Peyer's patch (tissue), 4 donors: ENCODE results near the gene MRPS16. TPM values are rescaled to one million over a fixed set of nuclear protein-coding genes. Genes with fewer than 3 reads are reported as not detected.

Experiments used
- DNase-seq, 3 donors: peaks; one replicate each; pipeline ENCODE4 v3.0.0-alpha.2; 2017 to 2019
- H3K27ac ChIP-seq, 4 donors: fragments of 200-600 bp; sonication (generic); one replicate each; pipeline ENCODE4 v1.5.1; 2016 to 2019
- H3K27me3 ChIP-seq, 2 donors: fragments of 200-600 bp; sonication (generic); one replicate each; pipeline ENCODE4 v1.5.1; 2019
- H3K36me3 ChIP-seq, 3 donors: fragments of 200-600 bp; sonication (generic); one replicate each; pipeline ENCODE4 v1.5.1; 2016 to 2019
- H3K4me1 ChIP-seq, 4 donors: fragments of 200-600 bp; sonication (generic); one replicate each; pipeline ENCODE4 v1.5.1; 2016 to 2019
- H3K4me3 ChIP-seq, 4 donors: fragments of 200-600 bp; sonication (generic); 1 replicate in 3 of 4; 2 replicates in 1 of 4; pipeline ENCODE4 v1.5.1; 2016 to 2019; ENCODE audit warnings: mild to moderate bottlenecking in 1 of 4
- H3K9me3 ChIP-seq, 4 donors: fragments of 200-600 bp; sonication (generic); one replicate each; pipeline ENCODE4 v1.5.1; 2016 to 2019; ENCODE audit warnings: mild to moderate bottlenecking in 1 of 4
- CTCF ChIP-seq, 6 experiments: fragments of 450-650 bp in 4 of 6; fragments of 200-600 bp in 2 of 6; sonication (generic) in 1 of 6; IDR thresholded peaks; one replicate each; pipeline ENCODE4 v1.5.1; 2017 to 2019; ENCODE audit warnings: antibody characterized with exemption in 6 of 6, mild to moderate bottlenecking in 3 of 6, moderate library complexity in 1 of 6
- POLR2A ChIP-seq, 2 donors: fragments of 450-650 bp; IDR thresholded peaks; one replicate each; pipeline ENCODE4 v1.5.1; 2017; ENCODE audit warnings: antibody characterized with exemption in 2 of 2, mild to moderate bottlenecking in 2 of 2, moderate library complexity in 2 of 2
- small RNA-seq, 2 donors: library from RNA; depleted of rRNA; stranded (forward); fragments of <200 nt; gene quantifications; one replicate each; pipeline ENCODE3, GENCODE V24; 2016
- total RNA-seq, 4 donors: library from RNA; depleted of rRNA; stranded (reverse); fragments of >200 nt; gene quantifications; one replicate each; pipeline ENCODE4 v1.1.0, GENCODE V29; 2016

MRPS16 gene
- total RNA-seq, 4 donors from 2014 or later: 39.8 to 69.3 (median 40.1) TPM

- no peak for TF ChIP-seq POLR2A (IDR thresholded peaks at IDR 0.05)
- no peak for TF ChIP-seq CTCF (IDR thresholded peaks at IDR 0.05)
- Histone ChIP-seq H3K36me3 (peaks cover 0 to 11% (median 0%) of the 10 kb centered on the region in 3 donors), H3K4me1 (no peaks in the 10 kb centered on the region), H3K27me3 (no peaks in the 10 kb centered on the region), H3K27ac (no peak overlapping the region), H3K4me3 (no peak overlapping the region), H3K9me3 (no peaks in the 10 kb centered on the region)
- DNase-seq: no peak
Observed at GRCh38 chr10:73205081-73205480, 47.4 kb downstream of the MRPS16 start.

Small RNAs within 50 kb of the gene (small RNA-seq; reads per million reads assigned to genes)
- 0 reads per million in 2 donors for gene RNU6-833P

Other genes starting within 250 kb of the MRPS16 start
- gene P4HA1, start 155.8 kb downstream of the MRPS16 start, total RNA-seq: 10 to 100 TPM; 13.9 to 19.0 (median 15.2) TPM
- 1 to 10 TPM; 1.9 to 4.0 (median 2.6) TPM for gene NUDT13, start 142.2 kb downstream of the MRPS16 start, total RNA-seq
- gene ECD, start 84.6 kb downstream of the MRPS16 start, total RNA-seq: 10 to 100 TPM; 22.9 to 57.8 (median 32.9) TPM
- gene FAM149B1, start 84.5 kb downstream of the MRPS16 start, total RNA-seq: 10 to 100 TPM in 2 of 4 donors, 1 to 10 TPM in 2; 7.4 to 21.6 (median 13.2) TPM
- gene DNAJC9, start 5.4 kb downstream of the MRPS16 start, total RNA-seq: 10 to 100 TPM; 13.8 to 47.0 (median 17.0) TPM
- gene CFAP70, start 106.2 kb upstream of the MRPS16 start, total RNA-seq: 1 to 10 TPM in 3 of 4 donors, under 1 TPM in 1; 0.88 to 5.8 (median 2.5) TPM
- 10 to 100 TPM; 51.9 to 70.1 (median 58.4) TPM for gene ANXA7, start 161.4 kb upstream of the MRPS16 start, total RNA-seq
- 1 to 10 TPM; 3.3 to 7.5 (median 5.2) TPM for gene MSS51, start 180.9 kb upstream of the MRPS16 start, total RNA-seq
- 10 to 100 TPM; 28.2 to 42.0 (median 32.4) TPM for gene PPP3CB, start 243.4 kb upstream of the MRPS16 start, total RNA-seq